HG03175 (cell line): ENCODE measurements around the gene ARL13B.

ENCODE experiments used
- ATAC-seq: cut with Tn5 transposase; IDR thresholded peaks from one replicate; pipeline ENCODE4 v1.9.1; 2021; ENCODE audit warnings: mild to moderate bottlenecking, moderate library complexity; ENCODE audit not compliant: unreplicated experiment

ARL13B gene

DNA sequence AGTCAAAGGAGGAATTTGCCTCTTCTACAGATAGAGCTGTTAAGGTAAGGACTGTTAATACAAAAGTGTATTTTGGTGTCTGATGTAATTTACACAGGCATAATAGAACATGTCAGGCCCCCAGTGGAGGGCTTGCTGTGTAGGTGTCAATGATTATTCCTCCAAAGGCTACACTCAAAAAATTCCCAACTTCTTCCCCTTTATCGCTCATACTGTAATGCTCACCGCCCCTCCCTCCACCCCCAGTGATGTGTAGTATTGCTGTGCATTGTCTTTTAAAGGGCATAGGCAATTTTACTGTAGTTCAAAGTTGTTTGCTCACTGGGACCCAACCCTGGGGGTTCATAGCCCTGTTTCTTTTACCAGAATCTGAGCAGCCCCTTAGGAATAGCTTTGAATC is 115.2 kb downstream of the ARL13B start:
- ATAC-seq: no peak

- ATAC-seq: no peak
Observed at GRCh38 chr3:94098452-94098851, 118.5 kb downstream of the ARL13B start.

- no peak for ATAC-seq
Observed at GRCh38 chr3:94099311-94099710, 119.4 kb downstream of the ARL13B start.

GRCh38 chr3:94101860-94102259 is 121.9 kb downstream of the ARL13B start:
- no peak for ATAC-seq
